GM12864 (cell line): Measurements from ENCODE around the gene RASAL3.

Source experiments
- DNase-seq: peaks from one replicate; pipeline ENCODE4 v3.0.0-alpha.2; 2011; ENCODE audit warnings: low read depth
- H3K4me3 ChIP-seq: 2 replicates; pipeline ENCODE4 v1.5.1; 2011; ENCODE audit warnings: mild to moderate bottlenecking, low read depth, low read length, control low read depth
- TF ChIP-seq, protein P1 (sequence below): IDR thresholded peaks from 2 replicates; pipeline ENCODE4 v1.5.1; 2011; ENCODE audit warnings: low read depth, mild to moderate bottlenecking, moderate library complexity, low read length, control low read depth, inconsistent platforms; ENCODE audit errors: missing control alignments

RASAL3 gene

DNA sequence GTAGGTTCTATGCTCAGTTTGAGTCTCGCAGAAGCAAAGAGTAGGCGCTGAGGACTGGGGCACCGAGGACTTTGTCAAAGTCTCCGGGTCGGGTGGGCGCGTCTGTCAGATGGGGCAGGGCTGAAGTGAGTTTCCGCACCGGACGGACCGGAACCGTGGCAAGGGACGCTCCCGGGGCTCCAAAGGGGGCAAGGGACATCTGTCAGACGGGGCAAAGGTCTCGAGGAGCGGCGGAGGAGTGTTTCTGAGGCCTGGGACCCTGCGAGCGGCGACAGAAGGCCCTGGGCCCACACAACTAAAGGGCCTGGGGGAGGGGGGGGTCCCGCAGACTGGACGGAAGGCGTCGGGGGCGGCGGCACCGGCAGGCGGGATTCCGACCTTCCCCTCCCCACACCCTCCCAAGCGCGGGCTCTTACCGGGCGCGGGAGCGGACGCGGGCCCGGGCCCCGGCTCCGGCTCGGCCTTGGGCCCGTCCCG, 32.3 kb downstream of the RASAL3 start:
- TF ChIP-seq, protein P1, sequence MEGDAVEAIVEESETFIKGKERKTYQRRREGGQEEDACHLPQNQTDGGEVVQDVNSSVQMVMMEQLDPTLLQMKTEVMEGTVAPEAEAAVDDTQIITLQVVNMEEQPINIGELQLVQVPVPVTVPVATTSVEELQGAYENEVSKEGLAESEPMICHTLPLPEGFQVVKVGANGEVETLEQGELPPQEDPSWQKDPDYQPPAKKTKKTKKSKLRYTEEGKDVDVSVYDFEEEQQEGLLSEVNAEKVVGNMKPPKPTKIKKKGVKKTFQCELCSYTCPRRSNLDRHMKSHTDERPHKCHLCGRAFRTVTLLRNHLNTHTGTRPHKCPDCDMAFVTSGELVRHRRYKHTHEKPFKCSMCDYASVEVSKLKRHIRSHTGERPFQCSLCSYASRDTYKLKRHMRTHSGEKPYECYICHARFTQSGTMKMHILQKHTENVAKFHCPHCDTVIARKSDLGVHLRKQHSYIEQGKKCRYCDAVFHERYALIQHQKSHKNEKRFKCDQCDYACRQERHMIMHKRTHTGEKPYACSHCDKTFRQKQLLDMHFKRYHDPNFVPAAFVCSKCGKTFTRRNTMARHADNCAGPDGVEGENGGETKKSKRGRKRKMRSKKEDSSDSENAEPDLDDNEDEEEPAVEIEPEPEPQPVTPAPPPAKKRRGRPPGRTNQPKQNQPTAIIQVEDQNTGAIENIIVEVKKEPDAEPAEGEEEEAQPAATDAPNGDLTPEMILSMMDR, result no peak
- peak overlapping the region; percentile 96 for H3K4me3 ChIP-seq
- no peak for DNase-seq

DNA sequence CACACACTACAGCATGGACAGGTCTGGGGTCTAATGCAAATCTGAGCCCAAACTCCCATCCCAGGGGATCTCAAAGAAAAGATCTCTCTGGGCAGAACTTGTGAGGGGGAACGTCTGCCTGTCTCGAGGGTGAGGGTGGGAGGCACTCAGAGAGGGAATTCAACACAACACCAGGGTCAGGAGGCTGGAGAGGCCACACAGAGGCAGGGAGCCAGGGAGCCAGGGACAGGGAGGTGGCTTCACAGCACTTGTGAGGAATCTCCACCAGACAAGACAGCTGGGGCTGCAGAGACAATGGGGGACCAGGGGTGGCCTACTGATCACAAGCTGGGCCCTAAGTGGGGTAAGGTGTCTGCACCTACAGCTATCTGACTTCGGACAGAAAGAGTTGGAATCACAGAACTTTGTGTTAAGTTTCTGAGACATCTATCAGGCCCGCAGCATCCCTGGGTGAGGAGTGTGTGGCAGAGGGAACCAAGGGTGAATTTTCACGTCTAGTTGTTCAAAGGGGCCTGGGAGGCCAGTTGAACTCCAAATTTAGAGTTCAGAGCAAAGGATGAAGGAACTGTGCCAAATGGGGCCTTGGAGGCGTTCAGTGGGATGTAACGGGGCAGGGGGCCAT, 32.8 kb downstream of the RASAL3 start:
- peak overlapping the region; percentile 96 for H3K4me3 ChIP-seq
- DNase-seq, result no peak
- TF ChIP-seq, protein P1, result no peak

DNA sequence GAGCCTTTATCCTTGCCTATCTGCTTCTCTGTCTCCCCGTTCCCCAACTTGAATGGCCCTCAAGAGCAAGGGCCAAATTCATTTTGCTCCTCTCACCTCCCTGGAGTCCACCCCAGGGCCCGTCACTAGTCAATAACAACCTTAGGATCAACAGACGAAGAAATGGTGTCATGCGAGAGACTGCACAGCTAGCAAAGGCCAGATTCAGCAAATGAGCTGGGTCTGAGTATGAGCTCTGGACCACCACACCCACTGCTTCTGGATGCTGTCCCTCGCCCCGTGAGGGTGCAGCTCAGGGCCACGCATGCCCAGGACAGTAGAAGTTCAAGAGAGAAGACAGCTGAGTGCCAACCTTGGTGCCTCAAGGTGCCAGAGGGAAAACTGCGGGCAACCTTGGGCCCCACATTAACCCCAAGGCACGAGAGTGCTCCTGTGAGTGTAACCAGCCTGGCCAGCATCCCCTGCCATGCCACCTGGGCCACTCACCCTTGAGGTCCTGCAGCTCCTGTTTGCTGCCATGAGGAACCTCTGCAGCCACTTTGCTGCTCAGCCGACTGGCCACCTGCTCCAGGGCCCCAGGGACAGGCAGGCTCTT, 33.7 kb downstream of the RASAL3 start:
- no peak for DNase-seq
- TF ChIP-seq, protein P1, result no peak
- no peak overlapping the region for H3K4me3 ChIP-seq

DNA sequence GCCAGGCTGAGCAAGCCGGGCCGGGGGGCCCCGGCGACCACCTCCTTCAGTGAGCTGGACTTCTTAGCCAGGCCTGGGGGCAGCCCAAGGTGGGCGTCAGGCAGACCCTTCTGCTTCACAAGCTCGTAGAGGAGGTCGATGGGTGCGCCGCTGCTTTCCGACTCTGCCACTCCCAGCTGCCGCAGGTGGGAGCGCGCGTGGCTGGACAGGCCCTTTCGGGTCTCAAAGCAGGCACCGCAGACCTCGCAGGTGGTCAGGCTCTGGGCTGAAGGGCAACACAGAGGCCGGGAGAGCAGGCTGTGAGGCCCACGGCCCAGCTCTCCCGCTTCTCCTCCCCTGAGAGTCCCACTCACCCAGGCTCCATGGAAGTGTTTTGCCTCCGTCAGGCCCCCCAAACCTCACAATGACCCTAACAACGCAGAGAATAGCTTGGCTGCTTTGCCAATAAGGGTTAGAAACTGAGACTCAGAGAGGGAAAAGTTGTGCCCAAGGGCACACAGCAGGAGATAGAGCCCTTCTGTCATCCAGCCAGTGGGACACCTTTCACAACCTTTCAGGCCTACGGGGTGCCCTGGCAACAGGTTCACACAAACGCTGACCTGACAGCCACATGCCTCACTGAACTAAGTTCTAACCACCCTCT, 34.4 kb downstream of the RASAL3 start:
- H3K4me3 ChIP-seq, result no peak overlapping the region
- DNase-seq, result no peak
- TF ChIP-seq, protein P1, result no peak

DNA sequence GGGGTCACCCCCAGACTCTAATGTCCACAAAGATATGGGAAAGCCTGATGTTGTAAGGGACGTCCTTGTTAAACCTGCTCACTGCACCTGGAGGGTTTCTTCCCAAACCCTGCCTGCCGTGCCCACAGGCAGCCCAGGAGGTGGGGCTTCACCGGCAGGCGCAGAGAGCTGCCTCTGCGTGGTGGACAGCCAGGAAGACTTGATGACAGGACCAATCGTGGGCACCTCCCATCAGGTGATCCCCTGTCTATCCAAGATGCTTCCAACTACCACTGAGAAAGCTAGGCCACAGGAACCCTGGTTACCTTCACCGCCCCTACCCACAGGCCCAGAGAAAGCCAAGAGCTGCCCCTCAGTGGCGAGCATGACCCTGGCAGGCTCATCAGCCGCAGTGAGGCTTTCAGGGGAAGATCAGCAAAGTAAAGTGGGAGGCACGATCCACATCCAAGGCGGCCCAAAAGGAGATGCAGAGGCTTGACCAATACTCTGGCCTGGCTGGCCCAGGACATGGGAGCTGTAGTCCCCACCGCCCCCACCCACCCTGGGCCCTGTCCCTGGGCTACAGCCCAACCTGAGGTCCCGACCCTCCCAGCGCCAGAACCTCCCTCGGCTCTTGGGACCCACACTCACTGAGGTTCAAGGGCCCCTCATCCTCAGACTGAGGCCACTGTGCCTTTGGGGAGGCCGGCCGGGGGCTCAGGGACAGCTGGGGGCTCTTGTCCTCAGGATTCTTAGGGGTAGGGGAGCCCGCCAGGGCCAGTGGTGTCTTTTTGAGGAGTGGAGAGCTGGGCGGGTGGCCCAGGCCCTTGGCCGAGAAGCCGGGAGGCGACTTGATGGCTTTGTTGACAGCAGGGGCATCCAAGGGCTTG, 35.2 kb downstream of the RASAL3 start:
- TF ChIP-seq, protein P1, result no peak
- H3K4me3 ChIP-seq, result no peak overlapping the region
- DNase-seq, result no peak

DNA sequence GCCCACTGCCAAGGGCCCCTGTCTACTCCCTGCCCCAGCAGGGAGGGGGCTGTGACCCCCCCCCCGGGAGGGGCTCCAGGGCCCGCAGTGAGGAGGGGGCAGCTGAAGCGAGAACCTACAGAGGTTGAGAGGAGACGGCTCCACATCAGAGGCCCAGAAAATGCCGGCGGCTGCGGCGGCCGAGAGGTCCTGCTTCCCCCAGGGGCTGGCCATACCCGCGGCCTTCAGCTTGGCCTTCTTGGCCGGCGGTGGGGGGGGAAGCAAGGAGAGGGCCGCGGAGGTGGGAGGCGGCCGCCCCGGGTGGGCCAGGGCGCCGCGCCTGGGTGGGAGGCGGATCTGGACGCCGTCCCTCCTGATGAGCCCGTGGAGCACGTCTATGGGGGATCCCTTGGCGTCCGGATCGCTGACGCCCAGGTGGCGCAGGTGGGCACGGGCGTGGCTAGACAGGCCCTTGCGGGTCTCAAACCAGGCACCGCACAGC, 36.3 kb downstream of the RASAL3 start:
- TF ChIP-seq, protein P1, result no peak
- no peak overlapping the region for H3K4me3 ChIP-seq
- no peak for DNase-seq
